ENCODE data around the gene DNAH12. TPM values are rescaled to one million over a fixed set of nuclear protein-coding genes. Genes with fewer than 3 reads are reported as not detected.
"Not testable (repeated sequence)": the region's sequence is repeated elsewhere in the genome, so short reads cannot be mapped to it uniquely, and the experiment has no call there.

The DNAH12 gene
- total RNA-seq, 1 donor from 2014 or later = not detected

- intact Hi-C loops (cut with DNase I) = no loop called here
- DNase-seq (ENCODE audit: low spot score in 2 of 2) = no peak
- Histone ChIP-seq H3K4me1 (no peaks in the 10 kb centered on the region), H3K27ac (no peak overlapping the region), H3K27me3 (no peaks in the 10 kb centered on the region), H3K4me3 (no peak overlapping the region), H3K36me3 (no peaks in the 10 kb centered on the region), H3K9me3 (no peaks in the 10 kb centered on the region)
- TF ChIP-seq CTCF (IDR thresholded peaks at IDR 0.05) = no peak
Observed at GRCh38 chr3:57314204-57314603, 229.9 kb downstream of the DNAH12 start.

- Histone ChIP-seq H3K9me3 (no peaks in the 10 kb centered on the region), H3K4me1 (no peaks in the 10 kb centered on the region), H3K36me3 (no peaks in the 10 kb centered on the region), H3K27me3 (no peaks in the 10 kb centered on the region), H3K27ac (no peak overlapping the region), H3K4me3 (no peak overlapping the region)
- no peak for DNase-seq (ENCODE audit: low spot score in 2 of 2)
- TF ChIP-seq CTCF (IDR thresholded peaks at IDR 0.05) = no peak
- intact Hi-C loops (cut with DNase I) = no loop called here
Observed at GRCh38 chr3:57309769-57310360, 234.3 kb downstream of the DNAH12 start.

GRCh38 chr3:57303520-57303919 is 240.6 kb downstream of the DNAH12 start:
- intact Hi-C loops (cut with DNase I); H3K4me1 ChIP-seq; H3K27ac ChIP-seq; H3K27me3 ChIP-seq; H3K9me3 ChIP-seq; H3K4me3 ChIP-seq; H3K36me3 ChIP-seq; DNase-seq (ENCODE audit: low spot score in 2 of 2): not testable (repeated sequence)

GRCh38 chr3:57298041-57298440 is 246.1 kb downstream of the DNAH12 start:
- no peaks in the 10 kb centered on the region for H3K27me3 ChIP-seq
- no peak overlapping the region for H3K4me3 ChIP-seq
- no peaks in the 10 kb centered on the region for H3K4me1 ChIP-seq
- no peaks in the 10 kb centered on the region for H3K36me3 ChIP-seq
- no peak overlapping the region for H3K27ac ChIP-seq
- intact Hi-C loops (cut with DNase I) = no loop called here
- no peaks in the 10 kb centered on the region for H3K9me3 ChIP-seq
- DNase-seq (ENCODE audit: low spot score in 2 of 2) = no peak
- no peak for TF ChIP-seq CTCF (IDR thresholded peaks at IDR 0.05)

- Histone ChIP-seq H3K4me3 (no peak overlapping the region), H3K27ac (no peak overlapping the region), H3K27me3 (no peaks in the 10 kb centered on the region), H3K9me3 (no peaks in the 10 kb centered on the region), H3K4me1 (no peaks in the 10 kb centered on the region), H3K36me3 (no peaks in the 10 kb centered on the region)
- no peak for TF ChIP-seq CTCF (IDR thresholded peaks at IDR 0.05)
- intact Hi-C loops (cut with DNase I) = no loop called here
- no peak for DNase-seq (ENCODE audit: low spot score in 2 of 2)
Observed at GRCh38 chr3:57292897-57293526, 251.1 kb downstream of the DNAH12 start.

- no peak within 1 kb of the TSS for H3K27ac ChIP-seq
- no peak for TF ChIP-seq CTCF (IDR thresholded peaks at IDR 0.05)
- no peaks in the 10 kb centered on the region for H3K36me3 ChIP-seq
- H3K4me1 ChIP-seq = no peaks in the 10 kb centered on the region
- DNase-seq (ENCODE audit: low spot score in 2 of 2) = no peak
- no peaks in the 10 kb centered on the region for H3K27me3 ChIP-seq
- no peaks in the 10 kb centered on the region for H3K9me3 ChIP-seq
- intact Hi-C loops (cut with DNase I) = no loop called here
- H3K4me3 ChIP-seq = no peak within 1 kb of the TSS
Observed at GRCh38 chr3:57292159-57292896, 251.8 kb downstream of the DNAH12 start, which contains the start of gene ASB14. Gene ASB14 (minus strand): TSS chr3:57292685. CDS start chr3:57292033, 652 bp downstream.
